ENCODE data around the gene MVB12B.
"Not testable (repeated sequence)": the region's sequence is repeated elsewhere in the genome, so short reads cannot be mapped to it uniquely, and the experiment has no call there.

GRCh38 chr9:126285652-126286051 lies 41.0 kb upstream of the MVB12B start:
- TF ChIP-seq CTCF, POLR2A (IDR thresholded peaks at IDR 0.05): not testable (repeated sequence)
